Measurements from ENCODE around the gene CCDC3. TPM values are rescaled to one million over a fixed set of nuclear protein-coding genes. Genes with fewer than 3 reads are reported as not detected.

CCDC3 gene
- total and polyA plus RNA-seq, 3 donors from 2014 or later: 30.6 to 35.5 (median 33.3) TPM

GRCh38 chr10:13023754-13024153, 22.2 kb upstream of the CCDC3 start:
- H3K27me3 ChIP-seq: no peaks in the 10 kb centered on the region
- intact Hi-C loops (cut with DNase I; ENCODE audit: low total_unique reads): no loop called here
- no peak overlapping the region for H3K4me3 ChIP-seq
- WGBS, 2 donors: 91 to 93% methylated on average over 2 of the region's 2 CpGs
- no peak for DNase-seq
- H3K36me3 ChIP-seq (ENCODE audit: low read depth, missing control alignments): no peaks in the 10 kb centered on the region
- no peaks in the 10 kb centered on the region for H3K4me1 ChIP-seq
- TF ChIP-seq CTCF (IDR thresholded peaks at IDR 0.05): no peak
- no peak for TF ChIP-seq POLR2A (IDR thresholded peaks at IDR 0.05)
- H3K9me3 ChIP-seq: no peaks in the 10 kb centered on the region
- H3K27ac ChIP-seq: no peak overlapping the region

GRCh38 chr10:13019280-13019679, 17.8 kb upstream of the CCDC3 start:
- no peaks in the 10 kb centered on the region for H3K4me1 ChIP-seq
- intact Hi-C loops (cut with DNase I; ENCODE audit: low total_unique reads): no loop called here
- no peak for DNase-seq
- no peaks in the 10 kb centered on the region for H3K36me3 ChIP-seq (ENCODE audit: low read depth, missing control alignments)
- H3K4me3 ChIP-seq: no peak overlapping the region
- no peaks in the 10 kb centered on the region for H3K27me3 ChIP-seq
- WGBS, 2 donors: 80 to 82% methylated on average over 8 of the region's 8 CpGs
- no peaks in the 10 kb centered on the region for H3K9me3 ChIP-seq
- no peak overlapping the region for H3K27ac ChIP-seq
- TF ChIP-seq POLR2A (IDR thresholded peaks at IDR 0.05) (no peak), CTCF (IDR thresholded peaks at IDR 0.05) (no peak)

- Histone ChIP-seq H3K27ac (no peak overlapping the region), H3K4me1 (no peaks in the 10 kb centered on the region), H3K9me3 (no peaks in the 10 kb centered on the region), H3K27me3 (no peaks in the 10 kb centered on the region), H3K36me3 (ENCODE audit: low read depth, missing control alignments) (no peaks in the 10 kb centered on the region), H3K4me3 (no peak overlapping the region)
- 83 to 91% methylated on average over 3 of the region's 3 CpGs for WGBS, 2 donors
- no peak for DNase-seq
- intact Hi-C loops (cut with DNase I; ENCODE audit: low total_unique reads): no loop called here
- TF ChIP-seq POLR2A (IDR thresholded peaks at IDR 0.05): no peak
- TF ChIP-seq CTCF (IDR thresholded peaks at IDR 0.05): no peak
These were observed 16.7 kb upstream of the CCDC3 start for GRCh38 chr10:13018171-13018570.

DNA sequence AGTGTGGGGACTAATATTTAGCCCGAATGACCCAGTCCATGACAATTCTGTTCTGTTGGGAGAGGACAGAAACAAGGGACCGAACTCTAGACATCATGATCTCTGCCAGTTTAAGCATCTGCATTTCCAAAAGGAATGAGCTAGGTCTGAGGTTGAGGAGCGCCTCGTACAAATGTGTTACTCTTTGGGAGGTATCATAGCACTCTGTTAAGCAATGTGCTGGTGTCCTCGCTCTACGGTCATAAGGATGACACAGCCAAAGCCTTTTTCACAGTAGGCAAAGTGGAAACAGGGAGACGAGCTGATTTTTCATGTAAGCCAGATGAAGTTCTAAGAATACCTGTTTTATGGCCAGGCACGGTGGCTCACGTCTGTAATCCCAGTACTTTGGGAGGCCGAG, 15.4 kb upstream of the CCDC3 start:
- no peak for TF ChIP-seq POLR2A (IDR thresholded peaks at IDR 0.05)
- TF ChIP-seq CTCF (IDR thresholded peaks at IDR 0.05): no peak
- whole genome bisulfite sequencing, 2 donors: 87 to 92% methylated on average over 10 of the region's 10 CpGs
- H3K27ac ChIP-seq: no peak overlapping the region
- no peak for DNase-seq
- H3K4me3 ChIP-seq: no peak overlapping the region
- H3K27me3 ChIP-seq: no peaks in the 10 kb centered on the region
- no peaks in the 10 kb centered on the region for H3K4me1 ChIP-seq
- H3K36me3 ChIP-seq (ENCODE audit: low read depth, missing control alignments): no peaks in the 10 kb centered on the region
- intact Hi-C loops (cut with DNase I; ENCODE audit: low total_unique reads): no loop called here
- no peaks in the 10 kb centered on the region for H3K9me3 ChIP-seq

GRCh38 chr10:13016426-13016825, 14.9 kb upstream of the CCDC3 start:
- TF ChIP-seq CTCF (IDR thresholded peaks at IDR 0.05): no peak
- TF ChIP-seq POLR2A (IDR thresholded peaks at IDR 0.05): no peak
- no peaks in the 10 kb centered on the region for H3K9me3 ChIP-seq
- no peak overlapping the region for H3K27ac ChIP-seq
- no peak overlapping the region for H3K4me3 ChIP-seq
- H3K27me3 ChIP-seq: no peaks in the 10 kb centered on the region
- intact Hi-C loops (cut with DNase I; ENCODE audit: low total_unique reads): no loop called here
- no peaks in the 10 kb centered on the region for H3K36me3 ChIP-seq (ENCODE audit: low read depth, missing control alignments)
- 15 to 32% methylated on average over 5 of the region's 5 CpGs for WGBS, 2 donors
- no peak for DNase-seq
- no peaks in the 10 kb centered on the region for H3K4me1 ChIP-seq
